Measurements from ENCODE around the gene PISD.

- TF ChIP-seq CTCF (IDR thresholded peaks at IDR 0.05; ENCODE audit: low read depth, low read length) (no peak), POLR2A (IDR thresholded peaks at IDR 0.05; ENCODE audit: extremely low read depth, insufficient read length) (no peak), MAX (IDR thresholded peaks at IDR 0.05; ENCODE audit: low read depth, low read length) (no peak), MYC (IDR thresholded peaks at IDR 0.05; ENCODE audit: low read depth, low read length) (no peak)
These were observed 52.3 kb downstream of the PISD start for GRCh38 chr22:31609716-31610115.

Data from NB4 (cell line).